HepG2 (cell line): ENCODE results near the gene PHKB. TPM values are rescaled to one million over a fixed set of nuclear protein-coding genes. Genes with fewer than 3 reads are reported as not detected.
"Not testable (repeated sequence)": the region's sequence is repeated elsewhere in the genome, so short reads cannot be mapped to it uniquely, and the experiment has no call there.

Source experiments
- ATAC-seq: fragments of 200-7000 bp; cut with Tn5 transposase; 3 replicates; pipeline ENCODE4 v1.9.1; 2020; ENCODE audit warnings: mild to moderate bottlenecking, moderate library complexity
- BruUV-seq: library from RNA; stranded (reverse); fragments of 400-500 nt; replicated peaks from 2 replicates; lab custom pipeline; 2021; lab: Mats Ljungman, UMichigan
- CTCF ChIA-PET: fragments of 300-600 bp; formaldehyde crosslinking; extraction: SDS; loops from one replicate; lab custom pipeline; 2021; ENCODE audit warnings: low total read pairs, inconsistent platforms, low intra/inter-chr PET ratio; lab: Yijun Ruan, JAX
- POLR2A ChIA-PET: fragments of 350-600 bp; sonication (Branson Sonifier 250); formaldehyde crosslinking; loops from one replicate; lab custom pipeline; 2020; ENCODE audit warnings: antibody characterized with exemption, inconsistent platforms; lab: Yijun Ruan, JAX
- DNase-seq: peaks from one replicate; pipeline ENCODE4 v3.0.0-alpha.2; 2015; ENCODE audit warnings: low spot score
- FAIRE-seq: peaks from 3 replicates; lab custom pipeline; 2011; peaks lifted over from hg19 to GRCh38; lab: Jason Lieb, UNC
- H2AFZ ChIP-seq: one replicate; pipeline ENCODE4 v1.6.1; 2011; ENCODE audit warnings: low read length, inconsistent platforms
- H3K27ac ChIP-seq: fragments of 300-600 bp; 3 replicates; pipeline ENCODE4 v1.8.0; 2011; ENCODE audit warnings: mixed run types, mild to moderate bottlenecking, mixed read lengths, low read length, inconsistent platforms; ENCODE audit not compliant: insufficient read depth; ENCODE audit errors: extremely low read length
- H3K27me3 ChIP-seq, 2 experiments: fragments of 200-600 bp in 1 of 2; 2 replicates in 1 of 2; 3 replicates in 1 of 2; pipeline versions ENCODE4 v1.6.0 to v1.8.0; 2011; ENCODE audit warnings: low read length in 2 of 2, mild to moderate bottlenecking in 2 of 2, moderate library complexity in 2 of 2, inconsistent platforms in 1 of 2; ENCODE audit not compliant: insufficient read depth in 2 of 2, control insufficient read depth in 1 of 2
- H3K36me3 ChIP-seq, 2 experiments: fragments of 200-600 bp in 1 of 2; replicated peaks in 1 of 2; 2 replicates in 1 of 2; 3 replicates in 1 of 2; pipeline versions ENCODE4 v1.5.1 to v1.8.0; 2011; ENCODE audit warnings: low read length in 2 of 2, inconsistent platforms in 1 of 2; ENCODE audit not compliant: insufficient read depth in 2 of 2, control insufficient read depth in 1 of 2
- H3K4me1 ChIP-seq: 2 replicates; pipeline ENCODE4 v1.5.1; 2012; ENCODE audit warnings: low read length, inconsistent platforms; ENCODE audit not compliant: insufficient read depth
- H3K4me2 ChIP-seq: 2 replicates; pipeline ENCODE4 v1.6.0; 2011; ENCODE audit warnings: low read depth, low read length, inconsistent platforms
- H3K4me3 ChIP-seq, 3 experiments: fragments of 200-600 bp in 1 of 3; sonication (generic), shearing (Covaris generic) in 1 of 3; replicated peaks in 1 of 3; 2 replicates each; pipeline ENCODE4 v1.5.1; 2011 to 2016; ENCODE audit warnings: low read length in 3 of 3, inconsistent platforms in 2 of 3, low read depth in 2 of 3, mild to moderate bottlenecking in 2 of 3, control low read depth in 1 of 3, mixed read lengths in 1 of 3; ENCODE audit not compliant: insufficient read depth in 1 of 3
- H3K79me2 ChIP-seq: one replicate; pipeline ENCODE4 v1.6.1; 2011; ENCODE audit warnings: low read length, inconsistent platforms; ENCODE audit not compliant: insufficient read depth
- H3K9ac ChIP-seq: 2 replicates; pipeline ENCODE4 v1.6.0; 2011; ENCODE audit warnings: mild to moderate bottlenecking, low read depth, low read length, inconsistent platforms; ENCODE audit not compliant: insufficient read depth
- H3K9me3 ChIP-seq: 2 replicates; pipeline ENCODE4 v1.5.1; 2012; ENCODE audit warnings: mild to moderate bottlenecking, low read length
- H4K20me1 ChIP-seq: 2 replicates; pipeline ENCODE4 v1.6.0; 2011; ENCODE audit warnings: inconsistent platforms, mild to moderate bottlenecking, low read length, moderate library complexity; ENCODE audit not compliant: insufficient read depth
- FOXJ3 ChIP-seq: sonication (generic); formaldehyde crosslinking; IDR thresholded peaks from 2 replicates; pipeline ENCODE4 v1.4.0; 2020; ENCODE audit warnings: missing genetic modification reagents, mild to moderate bottlenecking, borderline replicate concordance
- HES4 ChIP-seq: sonication (generic); formaldehyde crosslinking; IDR thresholded peaks from 2 replicates; pipeline ENCODE4 v1.9.0; 2021; ENCODE audit warnings: mild to moderate bottlenecking, missing genetic modification reagents, borderline replicate concordance
- WIZ ChIP-seq: sonication (generic); formaldehyde crosslinking; IDR thresholded peaks from 2 replicates; pipeline ENCODE4 v1.5.1; 2020; ENCODE audit warnings: mild to moderate bottlenecking, missing genetic modification reagents
- ZKSCAN1 ChIP-seq: fragments of 150-350 bp; IDR thresholded peaks from 2 replicates; pipeline ENCODE4 v1.6.1; 2014; ENCODE audit warnings: low read length
- WGBS: methylation state at CpG from one replicate; pipeline ENCODE4 v1.1.6; 2017; ENCODE audit warnings: low lambda C conversion rate; 5-methylcytosine and 5-hydroxymethylcytosine counted together
- in situ Hi-C: cut with HindIII; loops from 2 replicates; pipeline ENCODE4 v1.10.0; 2017; ENCODE audit warnings: low pct_unique_long_range_greater_than_20kb; ENCODE audit not compliant: extremely low pct_ligation_motif_present
- intact Hi-C: fragments of 100-400 bp; cut with micrococcal nuclease; formaldehyde crosslinking; loops from one replicate; pipeline ENCODE4 v1.10.0; 2022; ENCODE audit not compliant: unreplicated experiment
- polyA plus RNA-seq, 8 experiments: library from polyadenylated mRNA; depleted of rRNA in 3 of 8; stranded (reverse) in 7 of 8; unstranded in 1 of 8; fragments of >200 nt; fragmentation: Illumina TruSeq in 4 of 8; extraction: Trizol in 4 of 8; gene quantifications; 2 replicates each; pipeline versions ENCODE4 v1.2.1 to v1.2.3, GENCODE V29; 2011 to 2016; ENCODE audit warnings: low read depth in 4 of 8, missing spikeins in 1 of 8, mixed read lengths in 1 of 8; ENCODE audit not compliant: insufficient read depth in 1 of 8
- total RNA-seq, 5 experiments: library from RNA; depleted of rRNA; stranded (reverse); fragments of >200 nt; fragmentation: Illumina TruSeq; extraction: Trizol; gene quantifications; 2 replicates each; pipeline ENCODE4 v1.2.3, GENCODE V29; 2016; ENCODE audit warnings: low read depth in 1 of 5
- TF ChIP-seq, protein P1 (sequence below): sonication (generic); formaldehyde crosslinking; IDR thresholded peaks from 2 replicates; pipeline ENCODE4 v1.5.1; 2020; ENCODE audit warnings: mild to moderate bottlenecking, missing genetic modification reagents
- TF ChIP-seq, protein P2 (sequence below): sonication (generic); formaldehyde crosslinking; IDR thresholded peaks from 2 replicates; pipeline ENCODE4 v1.4.0; 2020; ENCODE audit warnings: missing genetic modification reagents, mild to moderate bottlenecking, borderline replicate concordance

PHKB gene
- total and polyA plus RNA-seq, 2 of the 13 experiments (the other 11 are each of a cell fraction or from before 2014, with no cell fraction given) = 66.0 to 80.8 TPM

DNA sequence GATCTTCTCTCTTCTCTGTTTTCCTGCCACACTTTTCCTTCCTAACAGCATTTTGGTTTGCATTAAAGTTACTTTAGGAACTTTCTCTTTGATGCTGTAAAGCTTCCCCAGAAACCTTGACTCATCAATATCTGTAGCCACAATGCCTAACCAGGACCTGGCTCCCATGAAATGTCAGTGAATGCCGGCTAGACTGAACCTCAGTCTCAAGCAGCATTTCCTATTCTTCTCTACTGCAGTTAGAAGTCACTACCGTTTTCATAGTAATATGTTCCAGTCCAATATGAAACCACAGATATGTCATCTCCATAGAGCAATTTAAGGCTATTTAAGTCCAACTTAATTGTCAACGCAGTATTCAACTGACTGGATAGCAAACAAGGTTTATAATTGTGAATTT, 29.2 kb upstream of the PHKB start (continued):
- TF ChIP-seq WIZ (CRISPR knock-in tag) = no peak
- no peak for TF ChIP-seq FOXJ3 (CRISPR knock-in tag)
- TF ChIP-seq, protein P1, sequence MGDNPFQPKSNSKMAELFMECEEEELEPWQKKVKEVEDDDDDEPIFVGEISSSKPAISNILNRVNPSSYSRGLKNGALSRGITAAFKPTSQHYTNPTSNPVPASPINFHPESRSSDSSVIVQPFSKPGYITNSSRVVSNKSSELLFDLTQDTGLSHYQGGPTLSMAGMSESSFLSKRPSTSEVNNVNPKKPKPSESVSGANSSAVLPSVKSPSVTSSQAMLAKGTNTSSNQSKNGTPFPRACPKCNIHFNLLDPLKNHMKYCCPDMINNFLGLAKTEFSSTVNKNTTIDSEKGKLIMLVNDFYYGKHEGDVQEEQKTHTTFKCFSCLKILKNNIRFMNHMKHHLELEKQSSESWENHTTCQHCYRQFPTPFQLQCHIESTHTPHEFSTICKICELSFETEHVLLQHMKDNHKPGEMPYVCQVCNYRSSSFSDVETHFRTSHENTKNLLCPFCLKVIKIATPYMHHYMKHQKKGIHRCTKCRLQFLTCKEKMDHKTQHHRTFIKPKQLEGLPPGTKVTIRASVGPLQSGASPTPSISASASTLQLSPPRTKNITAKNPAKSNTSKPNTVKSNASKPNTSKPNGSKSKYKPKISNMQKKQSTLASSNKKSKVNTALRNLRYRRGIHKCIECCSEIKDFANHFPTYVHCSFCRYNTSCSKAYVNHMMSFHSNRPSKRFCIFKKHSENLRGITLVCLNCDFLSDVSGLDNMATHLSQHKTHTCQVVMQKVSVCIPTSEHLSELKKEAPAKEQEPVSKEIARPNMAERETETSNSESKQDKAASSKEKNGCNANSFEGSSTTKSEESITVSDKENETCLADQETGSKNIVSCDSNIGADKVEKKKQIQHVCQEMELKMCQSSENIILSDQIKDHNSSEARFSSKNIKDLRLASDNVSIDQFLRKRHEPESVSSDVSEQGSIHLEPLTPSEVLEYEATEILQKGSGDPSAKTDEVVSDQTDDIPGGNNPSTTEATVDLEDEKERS (CRISPR knock-in tag) = no peak
- TF ChIP-seq, protein P2, sequence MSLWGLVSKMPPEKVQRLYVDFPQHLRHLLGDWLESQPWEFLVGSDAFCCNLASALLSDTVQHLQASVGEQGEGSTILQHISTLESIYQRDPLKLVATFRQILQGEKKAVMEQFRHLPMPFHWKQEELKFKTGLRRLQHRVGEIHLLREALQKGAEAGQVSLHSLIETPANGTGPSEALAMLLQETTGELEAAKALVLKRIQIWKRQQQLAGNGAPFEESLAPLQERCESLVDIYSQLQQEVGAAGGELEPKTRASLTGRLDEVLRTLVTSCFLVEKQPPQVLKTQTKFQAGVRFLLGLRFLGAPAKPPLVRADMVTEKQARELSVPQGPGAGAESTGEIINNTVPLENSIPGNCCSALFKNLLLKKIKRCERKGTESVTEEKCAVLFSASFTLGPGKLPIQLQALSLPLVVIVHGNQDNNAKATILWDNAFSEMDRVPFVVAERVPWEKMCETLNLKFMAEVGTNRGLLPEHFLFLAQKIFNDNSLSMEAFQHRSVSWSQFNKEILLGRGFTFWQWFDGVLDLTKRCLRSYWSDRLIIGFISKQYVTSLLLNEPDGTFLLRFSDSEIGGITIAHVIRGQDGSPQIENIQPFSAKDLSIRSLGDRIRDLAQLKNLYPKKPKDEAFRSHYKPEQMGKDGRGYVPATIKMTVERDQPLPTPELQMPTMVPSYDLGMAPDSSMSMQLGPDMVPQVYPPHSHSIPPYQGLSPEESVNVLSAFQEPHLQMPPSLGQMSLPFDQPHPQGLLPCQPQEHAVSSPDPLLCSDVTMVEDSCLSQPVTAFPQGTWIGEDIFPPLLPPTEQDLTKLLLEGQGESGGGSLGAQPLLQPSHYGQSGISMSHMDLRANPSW (CRISPR knock-in tag) = no peak
- no peak for TF ChIP-seq HES4 (CRISPR knock-in tag)
- no peak for TF ChIP-seq ZKSCAN1

DNA sequence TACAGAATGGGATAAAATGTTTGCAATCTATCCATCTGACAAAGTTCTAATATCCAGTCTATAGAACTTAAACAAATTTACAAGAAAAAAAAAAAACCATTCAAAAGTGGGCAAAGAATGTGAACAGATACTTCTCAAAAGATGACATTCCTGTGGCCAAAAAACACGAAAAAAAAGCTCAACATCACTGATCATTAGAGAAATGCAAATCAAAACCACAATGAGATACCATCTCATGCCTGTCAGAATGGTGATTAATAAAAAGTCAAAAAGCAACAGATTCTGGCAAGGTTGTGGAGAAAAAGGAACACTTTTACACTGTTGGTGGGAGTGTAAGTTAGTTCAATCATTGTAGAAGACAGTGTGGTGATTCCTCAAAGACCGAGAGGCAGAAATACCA, 26.9 kb upstream of the PHKB start:
- CTCF ChIA-PET, intact Hi-C loops, H3K27ac ChIP-seq, H2AFZ ChIP-seq, in situ Hi-C loops, POLR2A ChIA-PET, H3K27me3 ChIP-seq, ATAC-seq, H4K20me1 ChIP-seq, H3K4me2 ChIP-seq, H3K9me3 ChIP-seq, H3K9ac ChIP-seq, DNase-seq, FAIRE-seq, H3K4me3 ChIP-seq, H3K36me3 ChIP-seq, BruUV-seq, H3K4me1 ChIP-seq, H3K79me2 ChIP-seq: not testable (repeated sequence)
- 96% methylated on average over 2 of the region's 2 CpGs for WGBS
